SK-N-SH (cell line): Measurements from ENCODE around the gene COL4A6. TPM values are rescaled to one million over a fixed set of nuclear protein-coding genes. Genes with fewer than 3 reads are reported as not detected.

Source experiments
- CTCF ChIA-PET: fragments of 300-600, 350-600 bp; formaldehyde crosslinking; extraction: SDS; loops from one replicate; lab custom pipeline; 2021; lab: Yijun Ruan, JAX
- POLR2A ChIA-PET: fragments of 350-600 bp; sonication (Branson Sonifier 250); formaldehyde crosslinking; extraction: SDS; loops from one replicate; lab custom pipeline; 2020; ENCODE audit warnings: antibody characterized with exemption, inconsistent platforms; lab: Yijun Ruan, JAX
- DNase-seq: peaks from one replicate; pipeline ENCODE4 v3.0.0; 2012
- H2AFZ ChIP-seq: fragments of 200-600 bp; sonication (generic); 2 replicates; pipeline ENCODE4 v1.8.1; 2016; ENCODE audit warnings: antibody characterized with exemption, mild to moderate bottlenecking, low read depth
- H3F3A ChIP-seq: fragments of 200-600 bp; sonication (generic); replicated peaks from 2 replicates; pipeline ENCODE3; 2016; ENCODE audit warnings: antibody characterized with exemption, mild to moderate bottlenecking; ENCODE audit not compliant: insufficient read depth
- H3K27ac ChIP-seq, 2 experiments: fragments of 200-500 bp in 1 of 2; fragments of 200-600 bp in 1 of 2; sonication (Bioruptor generic) in 1 of 2; sonication (generic), shearing (Covaris generic) in 1 of 2; 2 replicates each; pipeline versions ENCODE4 v1.5.1 to v1.6.1; 2014 to 2016; ENCODE audit warnings: low read depth in 2 of 2, inconsistent platforms in 1 of 2, low read length in 1 of 2, mild to moderate bottlenecking in 1 of 2, mixed read lengths in 1 of 2
- H3K27me3 ChIP-seq: fragments of 200-600 bp; sonication (generic), shearing (Covaris generic); 2 replicates; pipeline ENCODE4 v1.6.1; 2016; ENCODE audit warnings: mixed run types; ENCODE audit not compliant: insufficient read depth
- H3K36me3 ChIP-seq, 2 experiments: fragments of 200-500 bp in 1 of 2; fragments of 200-600 bp in 1 of 2; sonication (Bioruptor generic) in 1 of 2; sonication (generic) in 1 of 2; replicated peaks in 1 of 2; 2 replicates each; pipeline versions ENCODE3 to v1.5.1; 2014 to 2016; ENCODE audit warnings: low read length in 1 of 2, mild to moderate bottlenecking in 1 of 2; ENCODE audit not compliant: insufficient read depth in 2 of 2, control insufficient read depth in 1 of 2
- H3K4me1 ChIP-seq, 2 experiments: fragments of 200-500 bp in 1 of 2; fragments of 200-600 bp in 1 of 2; sonication (Bioruptor generic) in 1 of 2; sonication (generic), shearing (Covaris generic) in 1 of 2; 2 replicates each; pipeline versions ENCODE4 v1.5.1 to v1.6.1; 2014 to 2016; ENCODE audit warnings: low read depth in 1 of 2, low read length in 1 of 2, mixed run types in 1 of 2; ENCODE audit not compliant: insufficient read depth in 2 of 2, control insufficient read depth in 1 of 2
- H3K4me2 ChIP-seq: fragments of 200-600 bp; sonication (generic), shearing (Covaris generic); 2 replicates; pipeline ENCODE4 v1.6.1; 2017; ENCODE audit warnings: mixed run types
- H3K4me3 ChIP-seq, 2 experiments: fragments of 200-500 bp in 1 of 2; fragments of 200-600 bp in 1 of 2; sonication (Bioruptor generic) in 1 of 2; sonication (generic), shearing (Covaris generic) in 1 of 2; 2 replicates each; pipeline versions ENCODE4 v1.5.1 to v1.8.1; 2014 to 2016; ENCODE audit warnings: low read depth in 2 of 2, inconsistent platforms in 1 of 2, low read length in 1 of 2, mild to moderate bottlenecking in 1 of 2, mixed read lengths in 1 of 2, moderate library complexity in 1 of 2
- H3K79me2 ChIP-seq: fragments of 200-600 bp; sonication (generic); 2 replicates; pipeline ENCODE4 v1.8.1; 2017; ENCODE audit warnings: mild to moderate bottlenecking; ENCODE audit not compliant: insufficient read depth
- H3K9ac ChIP-seq: fragments of 200-600 bp; sonication (generic); 2 replicates; pipeline ENCODE4 v1.6.1; 2017; ENCODE audit warnings: mixed run types
- H3K9me2 ChIP-seq: fragments of 200-600 bp; sonication (generic); 2 replicates; pipeline ENCODE4 v1.6.1; 2017; ENCODE audit warnings: mixed run types
- H3K9me3 ChIP-seq: fragments of 200-600 bp; sonication (generic); 2 replicates; pipeline ENCODE4 v1.6.1; 2017; ENCODE audit warnings: mixed run types, mild to moderate bottlenecking, moderate library complexity
- H4K20me1 ChIP-seq: fragments of 200-600 bp; sonication (generic); 2 replicates; pipeline ENCODE4 v1.6.1; 2017; ENCODE audit warnings: mild to moderate bottlenecking, mixed run types; ENCODE audit not compliant: insufficient read depth
- FOSL2 ChIP-seq: IDR thresholded peaks from 2 replicates; pipeline ENCODE4 v1.4.0; 2012; ENCODE audit warnings: low read depth, mild to moderate bottlenecking, moderate library complexity, borderline replicate concordance
- FOXM1 ChIP-seq: IDR thresholded peaks from 2 replicates; pipeline ENCODE4 v1.4.0; 2012; ENCODE audit warnings: low read depth, mild to moderate bottlenecking
- MEF2A ChIP-seq: IDR thresholded peaks from 2 replicates; pipeline ENCODE4 v1.4.0; 2012; ENCODE audit warnings: low read depth, borderline replicate concordance
- POLR2AphosphoS5 ChIP-seq: IDR thresholded peaks from 2 replicates; pipeline ENCODE4 v1.6.1; 2012; ENCODE audit warnings: low read depth, low read length
- RFX5 ChIP-seq: IDR thresholded peaks from 2 replicates; pipeline ENCODE4 v1.6.1; 2012; ENCODE audit warnings: mild to moderate bottlenecking, improper control_type of control experiment, low read length
- RXRA ChIP-seq: IDR thresholded peaks from 2 replicates; pipeline ENCODE4 v1.4.0; 2012; ENCODE audit warnings: low read depth, mild to moderate bottlenecking, borderline replicate concordance
- SIN3A ChIP-seq: IDR thresholded peaks from 2 replicates; pipeline ENCODE4 v1.6.1; 2012; ENCODE audit warnings: low read depth, mild to moderate bottlenecking, low read length, moderate library complexity, borderline replicate concordance
- SMC3 ChIP-seq: IDR thresholded peaks from 2 replicates; pipeline ENCODE4 v1.6.1; 2012; ENCODE audit warnings: low read depth, low read length, improper control_type of control experiment
- TCF12 ChIP-seq: IDR thresholded peaks from 2 replicates; pipeline ENCODE4 v1.4.0; 2012
- TEAD4 ChIP-seq: IDR thresholded peaks from 2 replicates; pipeline ENCODE4 v1.4.0; 2012; ENCODE audit warnings: mild to moderate bottlenecking, borderline replicate concordance; ENCODE audit not compliant: insufficient read depth
- YY1 ChIP-seq: IDR thresholded peaks from 2 replicates; pipeline ENCODE4 v1.4.0; 2012; ENCODE audit warnings: low read depth, mild to moderate bottlenecking
- WGBS: methylation state at CpG from one replicate; pipeline ENCODE4 v1.1.6; 2017; ENCODE audit warnings: low lambda C conversion rate; 5-methylcytosine and 5-hydroxymethylcytosine counted together
- polyA plus RNA-seq, 3 experiments: library from polyadenylated mRNA; depleted of rRNA; stranded (reverse); fragments of >200 nt; gene quantifications; 2 replicates each; pipeline ENCODE4 v1.2.3, GENCODE V29; 2012
- TF ChIP-seq, protein P1 (sequence below): fragments of 150-350 bp; IDR thresholded peaks from 2 replicates; pipeline ENCODE4 v1.6.1; 2016; ENCODE audit warnings: mild to moderate bottlenecking, low read depth, low read length
- TF ChIP-seq, protein P2 (sequence below): IDR thresholded peaks from 2 replicates; pipeline ENCODE4; 2012
- TF ChIP-seq, protein P3 (sequence below): IDR thresholded peaks from 2 replicates; pipeline ENCODE4 v1.6.1; 2012; ENCODE audit warnings: mild to moderate bottlenecking, low read depth, low read length, moderate library complexity
- TF ChIP-seq, protein P4 (sequence below): IDR thresholded peaks from 2 replicates; pipeline ENCODE4 v1.4.0; 2012; ENCODE audit warnings: low read depth, borderline replicate concordance
- TF ChIP-seq, protein P5 (sequence below): fragments of 200-600 bp; sonication (generic); IDR thresholded peaks from 2 replicates; pipeline ENCODE4 v1.6.1; 2017; ENCODE audit warnings: antibody characterized with exemption, mild to moderate bottlenecking, moderate library complexity
- TF ChIP-seq, protein P6 (sequence below): IDR thresholded peaks from 2 replicates; pipeline ENCODE4 v1.4.0; 2012; ENCODE audit warnings: low read depth

COL4A6 gene
- polyA plus RNA-seq, 1 of the 3 experiments (the other 2 are of a cell fraction), result not detected

DNA sequence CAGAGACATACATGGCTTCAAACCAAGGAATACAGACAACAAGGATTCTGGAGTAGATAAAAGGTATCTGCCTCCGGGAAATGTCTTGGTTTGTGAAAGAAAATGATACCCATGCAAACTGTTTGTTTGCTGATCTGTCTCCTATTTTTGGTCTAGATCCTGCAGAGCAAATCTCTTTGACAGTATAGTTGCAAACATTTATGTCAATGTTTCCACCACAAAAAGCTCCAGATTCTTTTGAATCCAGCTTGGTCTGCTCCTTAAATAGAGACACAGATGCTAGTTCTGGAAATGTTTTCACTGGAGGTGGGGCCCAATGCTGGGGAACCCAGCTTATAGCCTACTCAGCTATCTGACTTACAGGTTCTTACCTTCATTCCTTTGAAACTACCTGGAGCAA, 226.9 kb downstream of the COL4A6 start:
- no peak for DNase-seq
- ChIA-PET CTCF (interaction anchor here (1.5 kb wide), 1 partner anchor 12 kb away, joined by 5 read pairs; no protein-coding TSS in a partner anchor), POLR2A (no interaction called here)
- H2AFZ ChIP-seq, result no peak overlapping the region
- TF ChIP-seq TCF12, result no peak
- no peak for TF ChIP-seq YY1
- TF ChIP-seq FOXM1, result no peak
- no peak for TF ChIP-seq RFX5
- TF ChIP-seq MEF2A, result no peak
- TF ChIP-seq, protein P1, sequence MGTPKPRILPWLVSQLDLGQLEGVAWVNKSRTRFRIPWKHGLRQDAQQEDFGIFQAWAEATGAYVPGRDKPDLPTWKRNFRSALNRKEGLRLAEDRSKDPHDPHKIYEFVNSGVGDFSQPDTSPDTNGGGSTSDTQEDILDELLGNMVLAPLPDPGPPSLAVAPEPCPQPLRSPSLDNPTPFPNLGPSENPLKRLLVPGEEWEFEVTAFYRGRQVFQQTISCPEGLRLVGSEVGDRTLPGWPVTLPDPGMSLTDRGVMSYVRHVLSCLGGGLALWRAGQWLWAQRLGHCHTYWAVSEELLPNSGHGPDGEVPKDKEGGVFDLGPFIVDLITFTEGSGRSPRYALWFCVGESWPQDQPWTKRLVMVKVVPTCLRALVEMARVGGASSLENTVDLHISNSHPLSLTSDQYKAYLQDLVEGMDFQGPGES, result no peak
- TF ChIP-seq, protein P2, sequence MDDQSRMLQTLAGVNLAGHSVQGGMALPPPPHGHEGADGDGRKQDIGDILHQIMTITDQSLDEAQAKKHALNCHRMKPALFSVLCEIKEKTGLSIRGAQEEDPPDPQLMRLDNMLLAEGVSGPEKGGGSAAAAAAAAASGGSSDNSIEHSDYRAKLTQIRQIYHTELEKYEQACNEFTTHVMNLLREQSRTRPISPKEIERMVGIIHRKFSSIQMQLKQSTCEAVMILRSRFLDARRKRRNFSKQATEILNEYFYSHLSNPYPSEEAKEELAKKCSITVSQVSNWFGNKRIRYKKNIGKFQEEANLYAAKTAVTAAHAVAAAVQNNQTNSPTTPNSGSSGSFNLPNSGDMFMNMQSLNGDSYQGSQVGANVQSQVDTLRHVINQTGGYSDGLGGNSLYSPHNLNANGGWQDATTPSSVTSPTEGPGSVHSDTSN, result no peak
- no peaks in the 10 kb centered on the region for H4K20me1 ChIP-seq
- no peaks in the 10 kb centered on the region for H3K9me3 ChIP-seq
- 24% methylated on average over 1 of the region's 1 CpG for WGBS
- no peak overlapping the region for H3K4me3 ChIP-seq
- no peak overlapping the region for H3K27ac ChIP-seq
- peaks cover 13% of the 10 kb centered on the region; the same call in 1 of the 2 replicates for H3K27me3 ChIP-seq
- no peaks in the 10 kb centered on the region for H3K4me1 ChIP-seq
- no peaks in the 10 kb centered on the region for H3K36me3 ChIP-seq
- H3F3A ChIP-seq, result no peaks in the 10 kb centered on the region
- H3K9ac ChIP-seq, result no peak overlapping the region
- H3K9me2 ChIP-seq, result no peaks in the 10 kb centered on the region
- H3K79me2 ChIP-seq, result no peaks in the 10 kb centered on the region
- no peak overlapping the region for H3K4me2 ChIP-seq

DNA sequence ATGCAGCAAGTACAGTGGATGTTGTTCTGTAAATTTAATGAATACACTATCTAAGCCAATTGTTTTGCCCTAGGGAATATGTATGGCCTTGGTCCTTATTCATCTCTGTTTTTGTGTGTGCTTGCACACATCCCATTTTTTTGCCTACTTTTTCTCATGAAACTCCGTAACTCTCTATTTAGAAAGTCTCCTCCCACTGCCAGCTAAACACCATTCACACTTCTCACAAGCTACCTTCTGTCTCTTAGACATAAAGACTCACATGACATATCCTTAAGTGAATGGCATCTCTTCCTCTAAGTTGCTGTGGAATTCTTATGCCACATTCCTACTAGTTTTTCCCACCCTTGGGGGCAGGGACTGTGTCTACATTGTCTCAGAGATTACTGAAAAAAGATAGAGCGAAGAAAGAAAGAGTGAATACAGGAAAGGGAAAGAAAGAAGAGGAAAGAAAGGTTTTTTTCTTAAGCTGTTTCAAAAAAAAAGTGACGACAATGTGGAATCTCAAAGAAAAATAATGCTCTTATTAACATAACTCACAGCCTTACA, 229.1 kb downstream of the COL4A6 start:
- H3K4me3 ChIP-seq, result no peak overlapping the region
- no peak overlapping the region for H3K4me2 ChIP-seq
- 21% methylated on average over 3 of the region's 3 CpGs for WGBS
- no peaks in the 10 kb centered on the region for H3K9me2 ChIP-seq
- H3K4me1 ChIP-seq, result no peaks in the 10 kb centered on the region
- H3K36me3 ChIP-seq, result no peaks in the 10 kb centered on the region
- no peaks in the 10 kb centered on the region for H3F3A ChIP-seq
- ChIA-PET CTCF (interaction anchor here (0.8 to 1.9 kb wide), 2 partner anchors 9 to 15 kb away, joined by 3 to 5 read pairs; no protein-coding TSS in a partner anchor), POLR2A (no interaction called here)
- no peaks in the 10 kb centered on the region for H3K79me2 ChIP-seq
- H3K27ac ChIP-seq, result no peak overlapping the region
- H3K9me3 ChIP-seq, result no peaks in the 10 kb centered on the region
- no peaks in the 10 kb centered on the region for H4K20me1 ChIP-seq
- no peak overlapping the region for H2AFZ ChIP-seq
- no peak for DNase-seq
- peaks cover 20% of the 10 kb centered on the region; the same call in 1 of the 2 replicates for H3K27me3 ChIP-seq
- no peak overlapping the region for H3K9ac ChIP-seq
- TF ChIP-seq RXRA, result no peak
- no peak for TF ChIP-seq TEAD4
- TF ChIP-seq, protein P3, sequence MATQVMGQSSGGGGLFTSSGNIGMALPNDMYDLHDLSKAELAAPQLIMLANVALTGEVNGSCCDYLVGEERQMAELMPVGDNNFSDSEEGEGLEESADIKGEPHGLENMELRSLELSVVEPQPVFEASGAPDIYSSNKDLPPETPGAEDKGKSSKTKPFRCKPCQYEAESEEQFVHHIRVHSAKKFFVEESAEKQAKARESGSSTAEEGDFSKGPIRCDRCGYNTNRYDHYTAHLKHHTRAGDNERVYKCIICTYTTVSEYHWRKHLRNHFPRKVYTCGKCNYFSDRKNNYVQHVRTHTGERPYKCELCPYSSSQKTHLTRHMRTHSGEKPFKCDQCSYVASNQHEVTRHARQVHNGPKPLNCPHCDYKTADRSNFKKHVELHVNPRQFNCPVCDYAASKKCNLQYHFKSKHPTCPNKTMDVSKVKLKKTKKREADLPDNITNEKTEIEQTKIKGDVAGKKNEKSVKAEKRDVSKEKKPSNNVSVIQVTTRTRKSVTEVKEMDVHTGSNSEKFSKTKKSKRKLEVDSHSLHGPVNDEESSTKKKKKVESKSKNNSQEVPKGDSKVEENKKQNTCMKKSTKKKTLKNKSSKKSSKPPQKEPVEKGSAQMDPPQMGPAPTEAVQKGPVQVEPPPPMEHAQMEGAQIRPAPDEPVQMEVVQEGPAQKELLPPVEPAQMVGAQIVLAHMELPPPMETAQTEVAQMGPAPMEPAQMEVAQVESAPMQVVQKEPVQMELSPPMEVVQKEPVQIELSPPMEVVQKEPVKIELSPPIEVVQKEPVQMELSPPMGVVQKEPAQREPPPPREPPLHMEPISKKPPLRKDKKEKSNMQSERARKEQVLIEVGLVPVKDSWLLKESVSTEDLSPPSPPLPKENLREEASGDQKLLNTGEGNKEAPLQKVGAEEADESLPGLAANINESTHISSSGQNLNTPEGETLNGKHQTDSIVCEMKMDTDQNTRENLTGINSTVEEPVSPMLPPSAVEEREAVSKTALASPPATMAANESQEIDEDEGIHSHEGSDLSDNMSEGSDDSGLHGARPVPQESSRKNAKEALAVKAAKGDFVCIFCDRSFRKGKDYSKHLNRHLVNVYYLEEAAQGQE, result no peak
- TF ChIP-seq, protein P4, sequence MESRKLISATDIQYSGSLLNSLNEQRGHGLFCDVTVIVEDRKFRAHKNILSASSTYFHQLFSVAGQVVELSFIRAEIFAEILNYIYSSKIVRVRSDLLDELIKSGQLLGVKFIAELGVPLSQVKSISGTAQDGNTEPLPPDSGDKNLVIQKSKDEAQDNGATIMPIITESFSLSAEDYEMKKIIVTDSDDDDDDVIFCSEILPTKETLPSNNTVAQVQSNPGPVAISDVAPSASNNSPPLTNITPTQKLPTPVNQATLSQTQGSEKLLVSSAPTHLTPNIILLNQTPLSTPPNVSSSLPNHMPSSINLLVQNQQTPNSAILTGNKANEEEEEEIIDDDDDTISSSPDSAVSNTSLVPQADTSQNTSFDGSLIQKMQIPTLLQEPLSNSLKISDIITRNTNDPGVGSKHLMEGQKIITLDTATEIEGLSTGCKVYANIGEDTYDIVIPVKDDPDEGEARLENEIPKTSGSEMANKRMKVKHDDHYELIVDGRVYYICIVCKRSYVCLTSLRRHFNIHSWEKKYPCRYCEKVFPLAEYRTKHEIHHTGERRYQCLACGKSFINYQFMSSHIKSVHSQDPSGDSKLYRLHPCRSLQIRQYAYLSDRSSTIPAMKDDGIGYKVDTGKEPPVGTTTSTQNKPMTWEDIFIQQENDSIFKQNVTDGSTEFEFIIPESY, result no peak
- no peak for TF ChIP-seq FOSL2
- no peak for TF ChIP-seq POLR2AphosphoS5
- TF ChIP-seq TCF12, result no peak
- no peak for TF ChIP-seq SIN3A
- TF ChIP-seq, protein P5, sequence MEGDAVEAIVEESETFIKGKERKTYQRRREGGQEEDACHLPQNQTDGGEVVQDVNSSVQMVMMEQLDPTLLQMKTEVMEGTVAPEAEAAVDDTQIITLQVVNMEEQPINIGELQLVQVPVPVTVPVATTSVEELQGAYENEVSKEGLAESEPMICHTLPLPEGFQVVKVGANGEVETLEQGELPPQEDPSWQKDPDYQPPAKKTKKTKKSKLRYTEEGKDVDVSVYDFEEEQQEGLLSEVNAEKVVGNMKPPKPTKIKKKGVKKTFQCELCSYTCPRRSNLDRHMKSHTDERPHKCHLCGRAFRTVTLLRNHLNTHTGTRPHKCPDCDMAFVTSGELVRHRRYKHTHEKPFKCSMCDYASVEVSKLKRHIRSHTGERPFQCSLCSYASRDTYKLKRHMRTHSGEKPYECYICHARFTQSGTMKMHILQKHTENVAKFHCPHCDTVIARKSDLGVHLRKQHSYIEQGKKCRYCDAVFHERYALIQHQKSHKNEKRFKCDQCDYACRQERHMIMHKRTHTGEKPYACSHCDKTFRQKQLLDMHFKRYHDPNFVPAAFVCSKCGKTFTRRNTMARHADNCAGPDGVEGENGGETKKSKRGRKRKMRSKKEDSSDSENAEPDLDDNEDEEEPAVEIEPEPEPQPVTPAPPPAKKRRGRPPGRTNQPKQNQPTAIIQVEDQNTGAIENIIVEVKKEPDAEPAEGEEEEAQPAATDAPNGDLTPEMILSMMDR, result no peak
- no peak for TF ChIP-seq YY1
- TF ChIP-seq RFX5, result no peak
- TF ChIP-seq, protein P6, sequence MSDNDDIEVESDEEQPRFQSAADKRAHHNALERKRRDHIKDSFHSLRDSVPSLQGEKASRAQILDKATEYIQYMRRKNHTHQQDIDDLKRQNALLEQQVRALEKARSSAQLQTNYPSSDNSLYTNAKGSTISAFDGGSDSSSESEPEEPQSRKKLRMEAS, result no peak
- TF ChIP-seq SMC3, result no peak
